Endothelial cell of umbilical vein (primary cell): ENCODE measurements around the gene CA4. TPM values are rescaled to one million over a fixed set of nuclear protein-coding genes. Genes with fewer than 3 reads are reported as not detected.
"Not testable (repeated sequence)": the region's sequence is repeated elsewhere in the genome, so short reads cannot be mapped to it uniquely, and the experiment has no call there.

Experiments used
- BruUV-seq: library from RNA; stranded (reverse); fragments of 400-500 nt; replicated peaks from 2 replicates; lab custom pipeline; 2021; lab: Mats Ljungman, UMichigan
- CTCF ChIA-PET: fragments of 300-600, 350-600 bp; sonication (Branson Sonifier 250); formaldehyde crosslinking; loops from one replicate; lab custom pipeline; 2021; ENCODE audit warnings: antibody characterized with exemption, inconsistent platforms; lab: Charles Lee
- POLR2A ChIA-PET: fragments of 300-600, 350-600 bp; sonication (Branson Sonifier 250); formaldehyde crosslinking; loops from one replicate; lab custom pipeline; 2021; ENCODE audit warnings: antibody characterized with exemption, inconsistent platforms; lab: Charles Lee
- DNase-seq: peaks from one replicate; pipeline ENCODE4 v3.0.0-alpha.2; 2011; ENCODE audit warnings: low read depth, low spot score
- FAIRE-seq: peaks from 2 replicates; lab custom pipeline; 2011; peaks lifted over from hg19 to GRCh38; lab: Jason Lieb, UNC
- H2AFZ ChIP-seq: 2 replicates; pipeline ENCODE4 v1.6.0; 2012; ENCODE audit warnings: low read depth, low read length, control low read depth, inconsistent platforms
- H3K27ac ChIP-seq: 2 replicates; pipeline ENCODE4 v1.5.1; 2011; ENCODE audit warnings: low read depth, mild to moderate bottlenecking, control low read depth, low read length, moderate library complexity; ENCODE audit not compliant: insufficient read depth
- H3K27me3 ChIP-seq, 2 experiments: 2 replicates each; pipeline versions ENCODE4 v1.6.0 to v1.6.1; 2011; ENCODE audit warnings: low read length in 2 of 2, mixed read lengths in 1 of 2; ENCODE audit not compliant: control insufficient read depth in 2 of 2, insufficient read depth in 2 of 2
- H3K36me3 ChIP-seq, 2 experiments: 2 replicates in 1 of 2; 3 replicates in 1 of 2; pipeline ENCODE4 v1.5.1; 2011; ENCODE audit warnings: low read length in 2 of 2, mild to moderate bottlenecking in 1 of 2, moderate library complexity in 1 of 2; ENCODE audit not compliant: control insufficient read depth in 2 of 2, insufficient read depth in 2 of 2; ENCODE audit errors: extremely low read depth in 1 of 2
- H3K4me1 ChIP-seq: 3 replicates; pipeline ENCODE4 v1.5.1; 2011; ENCODE audit warnings: mild to moderate bottlenecking, low read length; ENCODE audit not compliant: control insufficient read depth, insufficient read depth; ENCODE audit errors: extremely low read depth
- H3K4me2 ChIP-seq: 2 replicates; pipeline ENCODE4 v1.6.1; 2011; ENCODE audit warnings: low read length, control low read depth, mixed read lengths; ENCODE audit not compliant: insufficient read depth
- H3K4me3 ChIP-seq, 3 experiments: fragments of 200-600 bp in 1 of 3; sonication (generic), shearing (Covaris generic) in 1 of 3; replicated peaks in 1 of 3; 2 replicates each; pipeline ENCODE4 v1.5.1; 2011 to 2016; ENCODE audit warnings: control low read depth in 3 of 3, low read length in 3 of 3, mild to moderate bottlenecking in 2 of 3, inconsistent platforms in 1 of 3, low read depth in 1 of 3, moderate library complexity in 1 of 3; ENCODE audit not compliant: insufficient read depth in 1 of 3
- H3K79me2 ChIP-seq: 2 replicates; pipeline ENCODE4 v1.6.0; 2012; ENCODE audit warnings: low read length, inconsistent platforms; ENCODE audit not compliant: control insufficient read depth, insufficient read depth
- H3K9ac ChIP-seq: replicated peaks from 2 replicates; pipeline ENCODE3; 2011; ENCODE audit warnings: low read length, control low read depth; ENCODE audit not compliant: insufficient read depth; ENCODE audit errors: extremely low read depth
- H3K9me1 ChIP-seq: replicated peaks from 3 replicates; pipeline ENCODE4 v1.6.0; 2011; ENCODE audit warnings: mild to moderate bottlenecking, low read length; ENCODE audit not compliant: control insufficient read depth, insufficient read depth; ENCODE audit errors: extremely low read depth
- H3K9me3 ChIP-seq: replicated peaks from 2 replicates; pipeline ENCODE4 v1.5.1; 2012; ENCODE audit warnings: low read length, inconsistent platforms; ENCODE audit not compliant: control insufficient read depth, insufficient read depth
- H4K20me1 ChIP-seq: replicated peaks from 2 replicates; pipeline ENCODE3; 2011; ENCODE audit warnings: mild to moderate bottlenecking, low read length; ENCODE audit not compliant: control insufficient read depth, insufficient read depth; ENCODE audit errors: extremely low read depth
- dilution Hi-C: fragments of 300-500 bp; cut with MboI; formaldehyde crosslinking; loops from one replicate; pipeline ENCODE4 v1.15.0; 2019; ENCODE audit warnings: low sequenced_read_pairs; ENCODE audit not compliant: extremely low pct_ligation_motif_present
- intact Hi-C: fragments of 100-400 bp; cut with micrococcal nuclease; formaldehyde crosslinking; loops from one replicate; pipeline ENCODE4 v1.10.0; 2022
- polyA plus RNA-seq, 4 experiments: library from polyadenylated mRNA; depleted of rRNA in 3 of 4; stranded (reverse) in 3 of 4; unstranded in 1 of 4; fragments of >200 nt; gene quantifications; 2 replicates each; pipeline versions ENCODE4 v1.2.1 to v1.2.3, GENCODE V29; 2011 to 2012; ENCODE audit warnings: missing spikeins in 1 of 4
- total RNA-seq: library from RNA; stranded (reverse); gene quantifications from 2 replicates; pipeline ENCODE4 v1.2.3, GENCODE V29; 2021

The CA4 gene
- total and polyA plus RNA-seq, 2 donors (not counting 3 experiments of a cell fraction or from before 2014, with no cell fraction given), result 0.17 to 0.29 TPM

DNA sequence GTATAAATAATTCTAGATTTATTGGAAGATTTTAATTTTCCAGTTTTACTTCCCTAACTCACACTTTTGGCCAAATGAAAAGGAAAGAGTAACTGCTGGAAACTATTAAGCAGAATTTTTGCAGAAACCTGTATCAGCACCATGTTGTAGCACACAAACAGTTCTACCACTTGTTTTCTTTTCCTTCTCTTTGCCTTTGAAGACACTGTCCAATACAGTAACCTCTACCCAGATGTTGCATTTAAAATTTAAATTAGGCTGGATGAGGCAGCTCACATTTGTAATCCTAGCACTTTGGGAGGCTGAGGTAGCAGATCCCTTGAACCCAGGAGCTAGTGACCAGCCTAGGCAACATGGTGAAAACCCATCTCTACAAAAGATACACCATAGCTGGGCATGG is 56.0 kb downstream of the CA4 start:
- H4K20me1 ChIP-seq, H3K9ac ChIP-seq, H3K4me3 ChIP-seq, dilution Hi-C loops, POLR2A ChIA-PET, H3K9me1 ChIP-seq, intact Hi-C loops, CTCF ChIA-PET, H3K36me3 ChIP-seq, H3K27ac ChIP-seq, H3K4me1 ChIP-seq, H3K79me2 ChIP-seq, H3K27me3 ChIP-seq, H3K9me3 ChIP-seq, H3K4me2 ChIP-seq, BruUV-seq, H2AFZ ChIP-seq, FAIRE-seq, DNase-seq: not testable (repeated sequence)

DNA sequence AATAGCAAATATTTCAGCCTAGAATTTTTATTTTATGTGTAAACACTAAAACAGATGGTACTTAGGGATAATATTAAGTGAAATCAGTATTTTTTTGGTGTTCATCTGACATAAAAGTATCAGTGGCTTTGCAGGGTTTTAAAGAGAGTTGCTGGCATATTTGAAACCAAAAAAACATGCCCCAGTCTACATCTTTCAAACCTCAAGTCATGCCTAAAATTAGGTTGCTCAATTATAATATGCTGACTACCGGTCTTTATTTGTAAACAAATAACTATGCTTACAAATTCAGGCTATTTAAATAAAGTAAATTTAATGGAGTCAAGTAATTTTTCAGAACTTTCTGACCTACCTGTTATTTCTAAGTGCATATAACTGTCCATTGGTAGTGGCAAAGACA is 58.5 kb downstream of the CA4 start:
- H3K4me1 ChIP-seq, DNase-seq, dilution Hi-C loops, H4K20me1 ChIP-seq, BruUV-seq, intact Hi-C loops, FAIRE-seq, CTCF ChIA-PET, H3K9me1 ChIP-seq, POLR2A ChIA-PET, H3K9ac ChIP-seq, H3K9me3 ChIP-seq, H3K27me3 ChIP-seq, H3K4me3 ChIP-seq, H3K27ac ChIP-seq, H3K4me2 ChIP-seq, H2AFZ ChIP-seq, H3K79me2 ChIP-seq, H3K36me3 ChIP-seq: not testable (repeated sequence)

Other genes with a start within 250 kb of the CA4 start
- gene RNFT1, start 185.2 kb upstream of the CA4 start, total RNA-seq, result 16.2 and 16.6 TPM in 2 replicates
- gene RNFT1, start 185.2 kb upstream of the CA4 start, polyA plus RNA-seq, result 7.0 and 10.7 TPM in 2 replicates
- gene HEATR6, start 71.1 kb upstream of the CA4 start, total RNA-seq, result 16.7 and 17.4 TPM in 2 replicates
- 18.6 and 20.2 TPM in 2 replicates for gene HEATR6, start 71.1 kb upstream of the CA4 start, polyA plus RNA-seq
- gene USP32, start 242.2 kb downstream of the CA4 start, total RNA-seq, result 48.5 and 52.9 TPM in 2 replicates
- gene USP32, start 242.2 kb downstream of the CA4 start, polyA plus RNA-seq, result 12.7 and 15.7 TPM in 2 replicates